Vagina (tissue), 2 donors: ENCODE data around the gene CPA1.

Experiments used
- POLR2A ChIP-seq, 2 donors: fragments of 450-650 bp; IDR thresholded peaks; one replicate each; pipeline ENCODE4 v1.6.1; 2017; ENCODE audit warnings: antibody characterized with exemption in 2 of 2, mild to moderate bottlenecking in 2 of 2, moderate library complexity in 2 of 2
- POLR2AphosphoS5 ChIP-seq, 2 donors: sonication (generic); formaldehyde crosslinking; IDR thresholded peaks; one replicate each; pipeline ENCODE4 v1.9.0; 2017; ENCODE audit warnings: antibody characterized with exemption in 2 of 2, mild to moderate bottlenecking in 2 of 2, low read depth in 1 of 2; ENCODE audit not compliant: insufficient read depth in 1 of 2
- TF ChIP-seq, protein P1 (sequence below), 3 experiments: fragments of 450-650 bp in 2 of 3; fragments of 200-600 bp in 1 of 3; sonication (generic) in 1 of 3; IDR thresholded peaks; one replicate each; pipeline ENCODE4 v1.5.1; 2017 to 2019; ENCODE audit warnings: antibody characterized with exemption in 3 of 3, mild to moderate bottlenecking in 2 of 3, moderate library complexity in 2 of 3

DNA sequence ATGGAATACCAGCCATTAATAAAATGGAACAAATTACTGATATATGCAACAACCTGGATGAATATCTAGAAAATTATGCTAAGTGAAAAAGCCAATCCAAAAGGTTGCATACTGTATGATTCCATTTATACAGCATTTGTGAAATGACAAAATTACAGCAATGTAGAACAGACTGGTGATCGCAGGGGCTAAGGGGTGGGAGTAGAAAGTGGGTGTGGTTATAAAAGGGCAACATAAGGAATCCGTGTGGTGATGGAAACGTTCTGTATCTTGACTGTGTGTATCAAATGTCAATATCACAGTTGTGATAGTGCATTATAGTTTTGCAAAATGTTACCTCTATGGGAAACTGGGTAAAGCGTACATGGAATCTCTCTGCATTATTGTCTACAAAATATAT is 45.5 kb downstream of the CPA1 start:
- TF ChIP-seq, protein P1, sequence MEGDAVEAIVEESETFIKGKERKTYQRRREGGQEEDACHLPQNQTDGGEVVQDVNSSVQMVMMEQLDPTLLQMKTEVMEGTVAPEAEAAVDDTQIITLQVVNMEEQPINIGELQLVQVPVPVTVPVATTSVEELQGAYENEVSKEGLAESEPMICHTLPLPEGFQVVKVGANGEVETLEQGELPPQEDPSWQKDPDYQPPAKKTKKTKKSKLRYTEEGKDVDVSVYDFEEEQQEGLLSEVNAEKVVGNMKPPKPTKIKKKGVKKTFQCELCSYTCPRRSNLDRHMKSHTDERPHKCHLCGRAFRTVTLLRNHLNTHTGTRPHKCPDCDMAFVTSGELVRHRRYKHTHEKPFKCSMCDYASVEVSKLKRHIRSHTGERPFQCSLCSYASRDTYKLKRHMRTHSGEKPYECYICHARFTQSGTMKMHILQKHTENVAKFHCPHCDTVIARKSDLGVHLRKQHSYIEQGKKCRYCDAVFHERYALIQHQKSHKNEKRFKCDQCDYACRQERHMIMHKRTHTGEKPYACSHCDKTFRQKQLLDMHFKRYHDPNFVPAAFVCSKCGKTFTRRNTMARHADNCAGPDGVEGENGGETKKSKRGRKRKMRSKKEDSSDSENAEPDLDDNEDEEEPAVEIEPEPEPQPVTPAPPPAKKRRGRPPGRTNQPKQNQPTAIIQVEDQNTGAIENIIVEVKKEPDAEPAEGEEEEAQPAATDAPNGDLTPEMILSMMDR (IDR thresholded peaks at IDR 0.05): no peak
- TF ChIP-seq POLR2A (IDR thresholded peaks at IDR 0.05) (no peak), POLR2AphosphoS5 (IDR thresholded peaks at IDR 0.05; ENCODE audit: insufficient read depth in 1 of 2, low read depth in 1 of 2) (no peak)
